Left lung (tissue), 10 donors: ENCODE data around the gene CPLX1. TPM values are rescaled to one million over a fixed set of nuclear protein-coding genes. Genes with fewer than 3 reads are reported as not detected.

Experiments
- ATAC-seq: fragments of 200-7000 bp; cut with Tn5 transposase; one replicate; pipeline ENCODE4 v1.9.1; 2020; ENCODE audit warnings: moderate library complexity
- DNase-seq, 4 donors: peaks; one replicate each; pipeline ENCODE4 v3.0.0-alpha.2; 2013 to 2020
- H3K27ac ChIP-seq, 2 donors: fragments of 200-600 bp; sonication (generic) in 1 of 2; one replicate each; pipeline versions ENCODE4 v1.5.0 to v1.8.0; 2020 to 2021
- H3K27me3 ChIP-seq, 2 donors: fragments of 200-600 bp; sonication (generic) in 1 of 2; one replicate each; pipeline versions ENCODE4 v1.5.0 to v1.8.0; 2020 to 2021
- H3K36me3 ChIP-seq, 2 donors: fragments of 200-600 bp; sonication (generic) in 1 of 2; one replicate each; pipeline versions ENCODE4 v1.5.0 to v1.8.0; 2020 to 2021
- H3K4me1 ChIP-seq, 2 donors: fragments of 200-600 bp; one replicate each; pipeline ENCODE4 v1.8.0; 2021
- H3K4me3 ChIP-seq, 2 donors: fragments of 200-600 bp; sonication (generic) in 1 of 2; one replicate each; pipeline versions ENCODE4 v1.5.0 to v1.8.0; 2020 to 2021; ENCODE audit warnings: mild to moderate bottlenecking in 1 of 2
- H3K9me3 ChIP-seq, 2 donors: fragments of 200-600 bp; sonication (generic) in 1 of 2; one replicate each; pipeline versions ENCODE4 v1.5.0 to v1.8.0; 2020 to 2021
- intact Hi-C, 2 donors: fragments of 100-400 bp; cut with DNase I; formaldehyde crosslinking; loops; one replicate each; pipeline versions ENCODE4 v1.11.2 to v1.14.2; 2022
- polyA plus RNA-seq, 6 donors: library from polyadenylated mRNA; unstranded; fragments of 120-200 nt; gene quantifications; one replicate each; pipeline ENCODE4 v1.2.1, GENCODE V29; 2013; ENCODE audit not compliant: insufficient read length in 6 of 6
- total RNA-seq, 2 donors: library from RNA; stranded (reverse); fragmentation: NEBNext Ultra II Directional; extraction: Animal tissue kit (Norgen Biotek cat#: 25700); gene quantifications; one replicate each; pipeline ENCODE4 v1.2.1, GENCODE V29; 2021
- TF ChIP-seq, protein P1 (sequence below), 2 donors: fragments of 200-600 bp; sonication (generic) in 1 of 2; IDR thresholded peaks; one replicate each; pipeline versions ENCODE4 v1.5.0 to v1.8.0; 2021; ENCODE audit warnings: antibody characterized with exemption in 2 of 2
- donor health status: DM: no; HTN: yes; CAD: no.
- donor health status: DM: no; HTN: no; CAD: no.

The CPLX1 gene
- total and polyA plus RNA-seq, 8 donors: 0.98 to 3.2 (median 1.5) TPM

DNA sequence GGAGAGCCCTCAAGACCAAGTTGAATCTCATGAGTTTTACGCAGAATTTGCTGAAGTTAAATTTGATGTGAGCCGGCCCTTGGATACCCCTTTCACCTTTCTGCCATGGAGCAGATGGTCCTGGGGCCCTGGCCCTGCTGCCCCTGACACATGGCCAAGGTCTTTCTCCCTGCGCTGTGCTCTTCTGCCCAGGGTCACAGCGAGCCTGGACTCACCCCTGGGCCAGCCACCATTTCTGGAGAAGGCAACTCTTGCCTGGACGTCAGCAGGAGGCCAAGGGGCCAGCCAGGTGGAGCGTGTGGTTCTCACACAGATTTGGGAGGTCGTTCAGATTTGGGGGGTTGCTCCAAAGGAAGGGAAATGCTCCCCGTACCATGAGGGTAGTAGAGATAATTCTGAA is 90.3 kb downstream of the CPLX1 start:
- ATAC-seq: no peak
- peaks cover 0 to 89% of the 10 kb centered on the region in 2 donors for H3K36me3 ChIP-seq
- no peak overlapping the region for H3K4me3 ChIP-seq
- TF ChIP-seq, protein P1, sequence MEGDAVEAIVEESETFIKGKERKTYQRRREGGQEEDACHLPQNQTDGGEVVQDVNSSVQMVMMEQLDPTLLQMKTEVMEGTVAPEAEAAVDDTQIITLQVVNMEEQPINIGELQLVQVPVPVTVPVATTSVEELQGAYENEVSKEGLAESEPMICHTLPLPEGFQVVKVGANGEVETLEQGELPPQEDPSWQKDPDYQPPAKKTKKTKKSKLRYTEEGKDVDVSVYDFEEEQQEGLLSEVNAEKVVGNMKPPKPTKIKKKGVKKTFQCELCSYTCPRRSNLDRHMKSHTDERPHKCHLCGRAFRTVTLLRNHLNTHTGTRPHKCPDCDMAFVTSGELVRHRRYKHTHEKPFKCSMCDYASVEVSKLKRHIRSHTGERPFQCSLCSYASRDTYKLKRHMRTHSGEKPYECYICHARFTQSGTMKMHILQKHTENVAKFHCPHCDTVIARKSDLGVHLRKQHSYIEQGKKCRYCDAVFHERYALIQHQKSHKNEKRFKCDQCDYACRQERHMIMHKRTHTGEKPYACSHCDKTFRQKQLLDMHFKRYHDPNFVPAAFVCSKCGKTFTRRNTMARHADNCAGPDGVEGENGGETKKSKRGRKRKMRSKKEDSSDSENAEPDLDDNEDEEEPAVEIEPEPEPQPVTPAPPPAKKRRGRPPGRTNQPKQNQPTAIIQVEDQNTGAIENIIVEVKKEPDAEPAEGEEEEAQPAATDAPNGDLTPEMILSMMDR (IDR thresholded peaks at IDR 0.05): no peak
- intact Hi-C loops: no loop called here
- H3K4me1 ChIP-seq: no peaks in the 10 kb centered on the region
- peak in 1 of 4 donors; percentile 57 for DNase-seq
- no peak overlapping the region for H3K27ac ChIP-seq
- H3K27me3 ChIP-seq: no peaks in the 10 kb centered on the region
- no peaks in the 10 kb centered on the region for H3K9me3 ChIP-seq

Other genes starting within 250 kb of the CPLX1 start
- not detected for gene TMEM271, start 249.8 kb downstream of the CPLX1 start, total RNA-seq
- not detected for gene TMEM271, start 249.8 kb downstream of the CPLX1 start, polyA plus RNA-seq
- 10 to 100 TPM in 1 of 2 donors, 1 to 10 TPM in 1; 7.6 to 10.9 TPM for gene PDE6B, start 200.6 kb downstream of the CPLX1 start, total RNA-seq
- 10 to 100 TPM; 15.7 to 21.1 (median 17.7) TPM for gene PDE6B, start 200.6 kb downstream of the CPLX1 start, polyA plus RNA-seq
- gene ATP5ME, start 151.9 kb downstream of the CPLX1 start, total RNA-seq: 100 to 1,000 TPM; 171 to 211 TPM
- 100 to 1,000 TPM; 162 to 245 (median 189) TPM for gene ATP5ME, start 151.9 kb downstream of the CPLX1 start, polyA plus RNA-seq
- gene MYL5, start 151.6 kb downstream of the CPLX1 start, total RNA-seq: 10 to 100 TPM in 1 of 2 donors, 1 to 10 TPM in 1; 7.8 to 11.3 TPM
- gene MYL5, start 151.6 kb downstream of the CPLX1 start, polyA plus RNA-seq: 10 to 100 TPM; 16.0 to 23.2 (median 19.7) TPM
- 10 to 100 TPM; 23.2 to 27.5 TPM for gene SLC49A3, start 137.0 kb downstream of the CPLX1 start, total RNA-seq
- gene SLC49A3, start 137.0 kb downstream of the CPLX1 start, polyA plus RNA-seq: 10 to 100 TPM in 1 of 6 donors, 1 to 10 TPM in 5; 7.4 to 10.5 (median 8.5) TPM
- gene PCGF3, start 120.3 kb downstream of the CPLX1 start, total RNA-seq: 10 to 100 TPM; 43.7 to 49.2 TPM
- gene PCGF3, start 120.3 kb downstream of the CPLX1 start, polyA plus RNA-seq: 100 to 1,000 TPM in 1 of 6 donors, 10 to 100 TPM in 5; 77.3 to 110 (median 92.8) TPM
- gene GAK, start 106.2 kb upstream of the CPLX1 start, total RNA-seq: 100 to 1,000 TPM; 109 to 121 TPM
- 10 to 100 TPM; 42.7 to 67.9 (median 49.7) TPM for gene GAK, start 106.2 kb upstream of the CPLX1 start, polyA plus RNA-seq
- 10 to 100 TPM; 29.9 to 31.5 TPM for gene TMEM175, start 106.3 kb upstream of the CPLX1 start, total RNA-seq
- gene TMEM175, start 106.3 kb upstream of the CPLX1 start, polyA plus RNA-seq: 10 to 100 TPM; 24.4 to 38.7 (median 25.7) TPM
- 10 to 100 TPM; 15.8 to 19.8 TPM for gene DGKQ, start 147.4 kb upstream of the CPLX1 start, total RNA-seq
- 1 to 10 TPM; 5.0 to 9.9 (median 5.7) TPM for gene DGKQ, start 147.4 kb upstream of the CPLX1 start, polyA plus RNA-seq
- 10 to 100 TPM; 33.6 to 46.8 TPM for gene IDUA, start 160.9 kb upstream of the CPLX1 start, total RNA-seq
- gene IDUA, start 160.9 kb upstream of the CPLX1 start, polyA plus RNA-seq: 10 to 100 TPM; 10.1 to 26.4 (median 18.4) TPM
- under 1 TPM; 0.35 to 0.39 TPM for gene SLC26A1, start 167.3 kb upstream of the CPLX1 start, total RNA-seq
- 1 to 10 TPM; 3.4 to 8.6 (median 6.7) TPM for gene SLC26A1, start 167.3 kb upstream of the CPLX1 start, polyA plus RNA-seq
- gene FGFRL1, start 185.5 kb upstream of the CPLX1 start, total RNA-seq: 10 to 100 TPM; 23.5 to 31.2 TPM
- 10 to 100 TPM; 16.3 to 22.6 (median 20.3) TPM for gene FGFRL1, start 185.5 kb upstream of the CPLX1 start, polyA plus RNA-seq